Panc1 (cell line): Measurements from ENCODE around the gene AHDC1. TPM values are rescaled to one million over a fixed set of nuclear protein-coding genes. Genes with fewer than 3 reads are reported as not detected.

Experiments
- ATAC-seq: fragments of 200-7000 bp; cut with Tn5 transposase; 2 replicates; pipeline ENCODE4 v1.9.1; 2020; ENCODE audit warnings: mild to moderate bottlenecking, moderate library complexity
- BruUV-seq: library from RNA; stranded (reverse); fragments of 400-500 nt; replicated peaks from 2 replicates; lab custom pipeline; 2021; lab: Mats Ljungman, UMichigan
- CTCF ChIA-PET: fragments of 300-600 bp; sonication (Branson Sonifier 250); formaldehyde crosslinking; loops from one replicate; lab custom pipeline; 2022; ENCODE audit warnings: antibody characterized with exemption; lab: Charles Lee
- POLR2A ChIA-PET: fragments of 300-600 bp; sonication (Branson Sonifier 250); formaldehyde crosslinking; loops from one replicate; lab custom pipeline; 2022; ENCODE audit warnings: antibody characterized with exemption; lab: Charles Lee
- DNase-seq: peaks from one replicate; pipeline ENCODE4 v3.0.0-alpha.2; 2010; ENCODE audit warnings: low read depth, low spot score
- H3K27ac ChIP-seq: 2 replicates; pipeline ENCODE4 v1.5.1; 2011; ENCODE audit warnings: mild to moderate bottlenecking, low read length, inconsistent platforms
- H3K27me3 ChIP-seq: fragments of 200-500 bp; sonication (Bioruptor generic); 2 replicates; pipeline ENCODE4 v1.6.0; 2014; ENCODE audit warnings: low read length, inconsistent platforms; ENCODE audit not compliant: control insufficient read depth, insufficient read depth
- H3K36me3 ChIP-seq: fragments of 200-500 bp; sonication (Bioruptor generic); 2 replicates; pipeline ENCODE4 v1.5.1; 2014; ENCODE audit warnings: inconsistent platforms, mild to moderate bottlenecking, low read length, moderate library complexity; ENCODE audit not compliant: control insufficient read depth, insufficient read depth
- H3K4me1 ChIP-seq: 2 replicates; pipeline ENCODE4 v1.5.1; 2011; ENCODE audit warnings: inconsistent platforms, mild to moderate bottlenecking, low read length, moderate library complexity; ENCODE audit not compliant: control insufficient read depth, insufficient read depth
- H3K4me3 ChIP-seq, 2 experiments: 2 replicates each; pipeline ENCODE4 v1.5.1; 2011 to 2012; ENCODE audit warnings: low read depth in 2 of 2, low read length in 2 of 2, mild to moderate bottlenecking in 2 of 2, inconsistent platforms in 1 of 2, moderate library complexity in 1 of 2
- H3K9me3 ChIP-seq: fragments of 200-500 bp; sonication (Bioruptor generic); 2 replicates; pipeline ENCODE4 v1.5.1; 2014; ENCODE audit warnings: low read depth, mild to moderate bottlenecking, inconsistent platforms, low read length, moderate library complexity; ENCODE audit not compliant: control insufficient read depth, insufficient read depth
- POLR2AphosphoS5 ChIP-seq: IDR thresholded peaks from 2 replicates; pipeline ENCODE4 v1.6.1; 2012; ENCODE audit warnings: mild to moderate bottlenecking, low read depth, low read length, moderate library complexity
- SIN3A ChIP-seq: IDR thresholded peaks from 2 replicates; pipeline ENCODE4 v1.6.1; 2012; ENCODE audit warnings: low read depth, mild to moderate bottlenecking, low read length, moderate library complexity, borderline replicate concordance; ENCODE audit not compliant: insufficient read depth
- TCF7L2 ChIP-seq: IDR thresholded peaks from 2 replicates; pipeline ENCODE4 v1.6.1; 2011; ENCODE audit warnings: mild to moderate bottlenecking, low read depth, low read length, inconsistent platforms
- in situ Hi-C: cut with HindIII; loops from 2 replicates; pipeline ENCODE4 v1.10.0; 2016; ENCODE audit warnings: low sequenced_read_pairs, low pct_unique_long_range_greater_than_20kb
- intact Hi-C: fragments of 100-400 bp; cut with micrococcal nuclease; formaldehyde crosslinking; loops from one replicate; pipeline ENCODE4 v1.10.0; 2022; ENCODE audit not compliant: unreplicated experiment
- total RNA-seq: library from RNA; stranded (reverse); gene quantifications from one replicate; pipeline ENCODE4 v1.2.1, GENCODE V29; 2021; ENCODE audit not compliant: unreplicated experiment
- TF ChIP-seq, protein P1 (sequence below): fragments of 450-650 bp; IDR thresholded peaks from 2 replicates; pipeline ENCODE4 v1.5.1; 2017; ENCODE audit warnings: mild to moderate bottlenecking
- TF ChIP-seq, protein P2 (sequence below), 2 experiments: IDR thresholded peaks; 2 replicates each; pipeline ENCODE4 v1.6.1; 2011 to 2012; ENCODE audit warnings: low read depth in 2 of 2, control low read depth in 1 of 2, low read length in 1 of 2, mild to moderate bottlenecking in 1 of 2, moderate library complexity in 1 of 2; ENCODE audit not compliant: insufficient read depth in 1 of 2

The AHDC1 gene
- total RNA-seq, 1 experiment from 2014 or later = 47.1 TPM

DNA sequence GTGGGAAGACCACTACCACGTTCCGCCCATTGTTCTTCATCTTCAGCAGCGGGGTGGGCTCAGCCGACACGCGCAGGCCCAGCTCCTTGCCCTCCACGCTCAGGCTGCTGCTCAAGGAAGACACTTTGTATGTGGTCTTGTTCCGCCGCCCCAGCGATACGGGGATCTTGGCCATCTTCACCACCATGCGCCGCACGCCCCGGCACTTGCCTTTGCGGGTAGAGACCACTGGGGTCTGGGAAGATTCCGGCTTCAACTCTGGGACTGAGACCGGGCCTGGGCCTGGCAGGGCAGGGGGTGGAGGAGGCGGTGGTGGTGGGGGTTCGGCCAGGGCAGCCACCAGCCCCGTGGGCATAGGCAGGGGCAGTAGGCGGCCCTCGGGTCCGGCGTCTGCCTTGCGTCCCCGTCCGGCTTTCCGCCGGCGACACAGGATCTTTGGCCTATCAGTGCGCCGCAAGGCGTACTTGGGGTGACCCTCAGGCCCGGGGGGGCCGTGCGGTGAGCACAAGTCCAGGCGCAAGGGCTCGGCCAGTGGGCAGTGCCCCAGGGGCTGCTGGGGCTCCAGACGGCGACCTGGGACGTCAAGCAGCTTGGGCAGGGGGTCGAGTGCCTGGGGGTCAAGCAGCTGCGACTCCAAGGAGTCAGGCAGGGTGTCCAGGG lies 53.3 kb downstream of the AHDC1 start:
- no peak overlapping the region for H3K27ac ChIP-seq
- peaks cover 19% of the 10 kb centered on the region for H3K4me1 ChIP-seq
- ATAC-seq (no peak), DNase-seq (no peak)
- H3K27me3 ChIP-seq = no peaks in the 10 kb centered on the region
- no peak overlapping the region for H3K4me3 ChIP-seq
- BruUV-seq = no TSS peak
- CTCF ChIA-PET = interaction anchor here (0.6 kb wide), 1 partner anchor 20 kb away, joined by 3 read pairs; no protein-coding TSS in a partner anchor
- in situ Hi-C loops (no loop called here), intact Hi-C loops (no loop called here)
- TF ChIP-seq, protein P1, sequence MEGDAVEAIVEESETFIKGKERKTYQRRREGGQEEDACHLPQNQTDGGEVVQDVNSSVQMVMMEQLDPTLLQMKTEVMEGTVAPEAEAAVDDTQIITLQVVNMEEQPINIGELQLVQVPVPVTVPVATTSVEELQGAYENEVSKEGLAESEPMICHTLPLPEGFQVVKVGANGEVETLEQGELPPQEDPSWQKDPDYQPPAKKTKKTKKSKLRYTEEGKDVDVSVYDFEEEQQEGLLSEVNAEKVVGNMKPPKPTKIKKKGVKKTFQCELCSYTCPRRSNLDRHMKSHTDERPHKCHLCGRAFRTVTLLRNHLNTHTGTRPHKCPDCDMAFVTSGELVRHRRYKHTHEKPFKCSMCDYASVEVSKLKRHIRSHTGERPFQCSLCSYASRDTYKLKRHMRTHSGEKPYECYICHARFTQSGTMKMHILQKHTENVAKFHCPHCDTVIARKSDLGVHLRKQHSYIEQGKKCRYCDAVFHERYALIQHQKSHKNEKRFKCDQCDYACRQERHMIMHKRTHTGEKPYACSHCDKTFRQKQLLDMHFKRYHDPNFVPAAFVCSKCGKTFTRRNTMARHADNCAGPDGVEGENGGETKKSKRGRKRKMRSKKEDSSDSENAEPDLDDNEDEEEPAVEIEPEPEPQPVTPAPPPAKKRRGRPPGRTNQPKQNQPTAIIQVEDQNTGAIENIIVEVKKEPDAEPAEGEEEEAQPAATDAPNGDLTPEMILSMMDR = no peak
- TF ChIP-seq POLR2AphosphoS5 = no peak
- TF ChIP-seq SIN3A = no peak
- no peak for TF ChIP-seq TCF7L2
- TF ChIP-seq, protein P2, sequence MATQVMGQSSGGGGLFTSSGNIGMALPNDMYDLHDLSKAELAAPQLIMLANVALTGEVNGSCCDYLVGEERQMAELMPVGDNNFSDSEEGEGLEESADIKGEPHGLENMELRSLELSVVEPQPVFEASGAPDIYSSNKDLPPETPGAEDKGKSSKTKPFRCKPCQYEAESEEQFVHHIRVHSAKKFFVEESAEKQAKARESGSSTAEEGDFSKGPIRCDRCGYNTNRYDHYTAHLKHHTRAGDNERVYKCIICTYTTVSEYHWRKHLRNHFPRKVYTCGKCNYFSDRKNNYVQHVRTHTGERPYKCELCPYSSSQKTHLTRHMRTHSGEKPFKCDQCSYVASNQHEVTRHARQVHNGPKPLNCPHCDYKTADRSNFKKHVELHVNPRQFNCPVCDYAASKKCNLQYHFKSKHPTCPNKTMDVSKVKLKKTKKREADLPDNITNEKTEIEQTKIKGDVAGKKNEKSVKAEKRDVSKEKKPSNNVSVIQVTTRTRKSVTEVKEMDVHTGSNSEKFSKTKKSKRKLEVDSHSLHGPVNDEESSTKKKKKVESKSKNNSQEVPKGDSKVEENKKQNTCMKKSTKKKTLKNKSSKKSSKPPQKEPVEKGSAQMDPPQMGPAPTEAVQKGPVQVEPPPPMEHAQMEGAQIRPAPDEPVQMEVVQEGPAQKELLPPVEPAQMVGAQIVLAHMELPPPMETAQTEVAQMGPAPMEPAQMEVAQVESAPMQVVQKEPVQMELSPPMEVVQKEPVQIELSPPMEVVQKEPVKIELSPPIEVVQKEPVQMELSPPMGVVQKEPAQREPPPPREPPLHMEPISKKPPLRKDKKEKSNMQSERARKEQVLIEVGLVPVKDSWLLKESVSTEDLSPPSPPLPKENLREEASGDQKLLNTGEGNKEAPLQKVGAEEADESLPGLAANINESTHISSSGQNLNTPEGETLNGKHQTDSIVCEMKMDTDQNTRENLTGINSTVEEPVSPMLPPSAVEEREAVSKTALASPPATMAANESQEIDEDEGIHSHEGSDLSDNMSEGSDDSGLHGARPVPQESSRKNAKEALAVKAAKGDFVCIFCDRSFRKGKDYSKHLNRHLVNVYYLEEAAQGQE (IDR thresholded peaks at IDR 0.05; ENCODE audit: insufficient read depth in 1 of 2, low read depth in 2 of 2, low read length in 1 of 2) = no peak
- POLR2A ChIA-PET = no interaction called here
- 0 out of 2 replicates have a peak, but pooled peaks cover 2% of the 10 kb centered on the region for H3K36me3 ChIP-seq
- H3K9me3 ChIP-seq = no peaks in the 10 kb centered on the region

DNA sequence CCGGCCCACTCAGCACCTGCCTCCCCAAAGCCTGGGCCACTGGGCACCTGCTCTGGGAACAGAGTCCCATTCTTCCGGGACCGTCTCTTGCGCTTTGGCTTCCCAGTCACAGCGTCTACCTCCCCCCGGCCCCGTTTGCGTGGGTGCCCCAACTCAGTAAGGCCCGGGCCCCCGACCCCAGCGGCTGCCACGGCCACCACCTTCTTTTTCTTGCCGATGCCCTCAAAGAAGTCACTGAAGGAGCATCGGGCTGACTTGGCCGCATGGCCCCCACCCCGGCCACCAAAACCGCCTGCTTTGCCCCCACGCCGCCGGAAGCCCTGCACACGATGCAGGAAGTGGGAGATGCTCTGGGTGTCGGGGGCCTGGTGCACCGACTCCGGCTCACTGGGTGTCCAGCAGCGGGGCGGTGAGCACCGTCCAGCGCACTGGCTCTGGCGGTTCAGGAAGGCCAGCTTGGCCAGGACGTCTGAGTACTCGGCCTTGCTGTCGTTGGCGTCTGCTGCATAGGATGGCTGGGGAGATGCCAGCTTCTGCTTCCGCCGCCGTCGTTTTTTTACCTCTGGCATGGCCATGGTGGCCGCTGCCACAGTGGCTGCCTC lies 54.0 kb downstream of the AHDC1 start:
- Histone ChIP-seq H3K9me3 (no peaks in the 10 kb centered on the region), H3K4me3 (no peak overlapping the region), H3K4me1 (peaks cover 20% of the 10 kb centered on the region), H3K27ac (no peak overlapping the region), H3K36me3 (0 out of 2 replicates have a peak, but pooled peaks cover 2% of the 10 kb centered on the region), H3K27me3 (no peaks in the 10 kb centered on the region)
- BruUV-seq = no TSS peak
- in situ Hi-C loops = no loop called here
- intact Hi-C loops = no loop called here
- ATAC-seq (no peak), DNase-seq (no peak)
- TF ChIP-seq POLR2AphosphoS5 (no peak), SIN3A (no peak), TCF7L2 (no peak)
- TF ChIP-seq, protein P1 = no peak
- TF ChIP-seq, protein P2 (IDR thresholded peaks at IDR 0.05; ENCODE audit: insufficient read depth in 1 of 2, low read depth in 2 of 2, low read length in 1 of 2) = no peak
- ChIA-PET POLR2A (no interaction called here), CTCF (interaction anchor here (0.6 kb wide), 1 partner anchor 21 kb away, joined by 3 read pairs; no protein-coding TSS in a partner anchor)
